Smooth muscle cell (in vitro differentiated cells): ENCODE results near the gene TM4SF5. TPM values are rescaled to one million over a fixed set of nuclear protein-coding genes. Genes with fewer than 3 reads are reported as not detected.

ENCODE experiments used
- DNase-seq: peaks from one replicate; lab custom pipeline; 2025; ENCODE audit not compliant: unreplicated experiment; lab: John Stamatoyannopoulos, UW
- H2AFZ ChIP-seq: fragments of 200-600 bp; sonication (generic); 2 replicates; pipeline ENCODE4 v1.6.0; 2016; ENCODE audit warnings: antibody characterized with exemption, low read depth, mild to moderate bottlenecking
- H3F3A ChIP-seq: fragments of 200-600 bp; sonication (generic); 2 replicates; pipeline ENCODE4 v1.6.0; 2017; ENCODE audit warnings: antibody characterized with exemption, low read depth
- H3K27ac ChIP-seq: fragments of 200-600 bp; sonication (generic); 2 replicates; pipeline ENCODE4 v1.5.1; 2016; ENCODE audit warnings: low read depth, mild to moderate bottlenecking
- H3K27me3 ChIP-seq: fragments of 200-600 bp; sonication (generic); 2 replicates; pipeline ENCODE4 v1.6.1; 2016; ENCODE audit warnings: low read depth, mild to moderate bottlenecking
- H3K36me3 ChIP-seq: fragments of 200-600 bp; sonication (generic); 2 replicates; pipeline ENCODE4 v1.5.1; 2016; ENCODE audit warnings: low read depth
- H3K4me1 ChIP-seq: fragments of 200-600 bp; sonication (generic); 2 replicates; pipeline ENCODE4 v1.5.1; 2016; ENCODE audit warnings: low read depth
- H3K4me2 ChIP-seq: fragments of 200-600 bp; sonication (generic); 2 replicates; pipeline ENCODE4 v1.6.0; 2016; ENCODE audit warnings: mild to moderate bottlenecking
- H3K4me3 ChIP-seq: fragments of 200-600 bp; sonication (generic); 2 replicates; pipeline ENCODE4 v1.5.1; 2016; ENCODE audit warnings: mild to moderate bottlenecking
- H3K79me2 ChIP-seq: fragments of 200-600 bp; sonication (generic); 2 replicates; pipeline ENCODE4 v1.6.0; 2016; ENCODE audit warnings: low read depth, mild to moderate bottlenecking
- H3K9ac ChIP-seq: fragments of 200-600 bp; sonication (generic); 2 replicates; pipeline ENCODE4 v1.6.0; 2016; ENCODE audit warnings: low read depth
- H3K9me3 ChIP-seq: fragments of 200-600 bp; sonication (generic); replicated peaks from 2 replicates; pipeline ENCODE4 v1.5.1; 2016; ENCODE audit warnings: low read depth
- H4K20me1 ChIP-seq: fragments of 200-600 bp; sonication (generic); 2 replicates; pipeline ENCODE4 v1.6.0; 2016; ENCODE audit warnings: low read depth
- WGBS: methylation state at CpG from one replicate; pipeline ENCODE4 v1.1.7; 2016; ENCODE audit warnings: low lambda C conversion rate; 5-methylcytosine and 5-hydroxymethylcytosine counted together
- polyA plus RNA-seq: library from polyadenylated mRNA; unstranded; fragments of >200 nt; fragmentation: Nextera tagmentation; extraction: Ambion mirVana; gene quantifications from 2 replicates; pipeline ENCODE4 v1.2.1, GENCODE V29; 2016
- total RNA-seq: library from RNA; depleted of rRNA; stranded (reverse); fragments of >200 nt; gene quantifications from 2 replicates; pipeline ENCODE4 v1.2.3, GENCODE V29; 2014
- TF ChIP-seq, protein P1 (sequence below): fragments of 200-600 bp; sonication (generic); IDR thresholded peaks from 2 replicates; pipeline ENCODE4 v1.5.1; 2017; ENCODE audit warnings: borderline replicate concordance, mild to moderate bottlenecking, antibody characterized with exemption; ENCODE audit not compliant: insufficient read depth, poor library complexity, severe bottlenecking

TM4SF5 gene
- total and polyA plus RNA-seq, 2 experiments from 2014 or later = not detected

DNA sequence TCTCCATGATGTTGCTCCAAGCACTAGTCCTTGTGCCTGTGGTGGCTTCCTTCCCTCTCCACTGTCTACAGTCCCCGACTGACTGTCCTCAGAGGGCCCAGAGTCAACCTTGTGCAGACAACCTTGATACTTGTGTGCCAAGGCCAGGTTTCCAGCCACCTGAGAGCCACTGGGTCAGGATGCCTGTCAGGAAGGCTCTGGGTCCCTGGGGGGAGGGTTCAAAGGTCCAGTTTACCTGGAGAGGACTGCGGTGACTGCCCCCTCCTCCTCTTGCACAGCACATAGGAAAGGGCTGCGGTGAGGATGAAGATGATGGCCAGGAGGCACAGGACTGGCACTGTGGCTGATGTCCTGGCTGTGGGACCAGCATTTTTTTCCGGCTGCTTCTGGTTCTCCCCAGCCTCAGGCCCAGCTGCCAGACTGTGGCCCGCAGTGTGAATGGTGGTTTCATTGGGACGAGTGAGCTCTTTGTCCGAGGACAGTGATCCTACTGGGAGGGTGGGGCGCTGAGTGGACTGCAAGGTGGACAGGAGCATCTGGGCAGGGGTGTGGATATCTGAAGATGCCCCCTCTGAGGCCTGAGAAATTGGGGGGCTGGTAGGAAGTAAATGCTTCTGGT lies 36.7 kb upstream of the TM4SF5 start:
- no peak overlapping the region for H3K4me2 ChIP-seq
- no peaks in the 10 kb centered on the region for H3K36me3 ChIP-seq
- no peak overlapping the region for H3K27ac ChIP-seq
- no peaks in the 10 kb centered on the region for H3F3A ChIP-seq
- peaks cover 4% of the 10 kb centered on the region for H4K20me1 ChIP-seq
- H3K4me1 ChIP-seq = peaks cover 11% of the 10 kb centered on the region
- H2AFZ ChIP-seq = no peak overlapping the region
- H3K9ac ChIP-seq = no peak overlapping the region
- TF ChIP-seq, protein P1, sequence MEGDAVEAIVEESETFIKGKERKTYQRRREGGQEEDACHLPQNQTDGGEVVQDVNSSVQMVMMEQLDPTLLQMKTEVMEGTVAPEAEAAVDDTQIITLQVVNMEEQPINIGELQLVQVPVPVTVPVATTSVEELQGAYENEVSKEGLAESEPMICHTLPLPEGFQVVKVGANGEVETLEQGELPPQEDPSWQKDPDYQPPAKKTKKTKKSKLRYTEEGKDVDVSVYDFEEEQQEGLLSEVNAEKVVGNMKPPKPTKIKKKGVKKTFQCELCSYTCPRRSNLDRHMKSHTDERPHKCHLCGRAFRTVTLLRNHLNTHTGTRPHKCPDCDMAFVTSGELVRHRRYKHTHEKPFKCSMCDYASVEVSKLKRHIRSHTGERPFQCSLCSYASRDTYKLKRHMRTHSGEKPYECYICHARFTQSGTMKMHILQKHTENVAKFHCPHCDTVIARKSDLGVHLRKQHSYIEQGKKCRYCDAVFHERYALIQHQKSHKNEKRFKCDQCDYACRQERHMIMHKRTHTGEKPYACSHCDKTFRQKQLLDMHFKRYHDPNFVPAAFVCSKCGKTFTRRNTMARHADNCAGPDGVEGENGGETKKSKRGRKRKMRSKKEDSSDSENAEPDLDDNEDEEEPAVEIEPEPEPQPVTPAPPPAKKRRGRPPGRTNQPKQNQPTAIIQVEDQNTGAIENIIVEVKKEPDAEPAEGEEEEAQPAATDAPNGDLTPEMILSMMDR = no peak
- no peaks in the 10 kb centered on the region for H3K79me2 ChIP-seq
- WGBS = 98% methylated on average over 8 of the region's 8 CpGs
- no peaks in the 10 kb centered on the region for H3K9me3 ChIP-seq
- H3K27me3 ChIP-seq = peaks cover 37% of the 10 kb centered on the region
- DNase-seq = no peak
- no peak overlapping the region for H3K4me3 ChIP-seq

DNA sequence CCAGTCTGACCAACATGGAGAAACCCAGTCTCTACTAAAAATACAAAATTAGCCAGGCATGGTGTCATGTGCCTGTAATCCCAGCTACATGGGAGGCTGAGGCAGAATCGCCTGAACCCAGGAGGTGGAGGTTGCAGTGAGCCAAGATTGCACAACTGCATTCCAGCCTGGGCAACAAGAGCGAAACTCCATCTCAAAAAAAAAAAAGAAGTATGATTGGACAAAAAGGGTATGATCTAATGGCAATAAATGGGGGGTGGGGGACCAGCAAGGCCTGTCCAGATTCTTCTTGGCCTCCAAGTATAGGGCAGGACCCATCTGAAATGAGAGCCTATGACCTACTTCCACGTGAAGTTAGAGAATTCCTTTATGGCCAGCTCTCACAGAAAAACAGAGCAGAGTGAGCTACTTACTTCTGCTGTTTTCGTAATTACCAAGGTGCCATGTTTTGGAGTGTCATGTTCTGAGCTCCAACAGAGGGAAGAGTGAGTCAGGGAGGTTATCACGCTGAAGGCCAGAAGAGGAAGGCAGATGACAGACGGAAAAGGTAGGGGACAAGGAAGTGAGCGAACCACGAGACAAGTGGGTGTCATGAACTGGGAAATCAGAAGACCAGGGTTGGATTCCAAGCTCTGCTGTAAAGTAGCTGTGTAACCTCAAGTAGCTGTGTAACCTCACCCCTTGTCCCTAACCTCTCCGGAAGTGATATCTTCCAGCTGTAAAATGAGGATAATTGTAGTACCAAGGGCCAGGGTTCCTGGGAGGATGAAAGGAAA lies 35.6 kb upstream of the TM4SF5 start:
- TF ChIP-seq, protein P1 = no peak
- peaks cover 47% of the 10 kb centered on the region for H3K27me3 ChIP-seq
- no peak for DNase-seq

DNA sequence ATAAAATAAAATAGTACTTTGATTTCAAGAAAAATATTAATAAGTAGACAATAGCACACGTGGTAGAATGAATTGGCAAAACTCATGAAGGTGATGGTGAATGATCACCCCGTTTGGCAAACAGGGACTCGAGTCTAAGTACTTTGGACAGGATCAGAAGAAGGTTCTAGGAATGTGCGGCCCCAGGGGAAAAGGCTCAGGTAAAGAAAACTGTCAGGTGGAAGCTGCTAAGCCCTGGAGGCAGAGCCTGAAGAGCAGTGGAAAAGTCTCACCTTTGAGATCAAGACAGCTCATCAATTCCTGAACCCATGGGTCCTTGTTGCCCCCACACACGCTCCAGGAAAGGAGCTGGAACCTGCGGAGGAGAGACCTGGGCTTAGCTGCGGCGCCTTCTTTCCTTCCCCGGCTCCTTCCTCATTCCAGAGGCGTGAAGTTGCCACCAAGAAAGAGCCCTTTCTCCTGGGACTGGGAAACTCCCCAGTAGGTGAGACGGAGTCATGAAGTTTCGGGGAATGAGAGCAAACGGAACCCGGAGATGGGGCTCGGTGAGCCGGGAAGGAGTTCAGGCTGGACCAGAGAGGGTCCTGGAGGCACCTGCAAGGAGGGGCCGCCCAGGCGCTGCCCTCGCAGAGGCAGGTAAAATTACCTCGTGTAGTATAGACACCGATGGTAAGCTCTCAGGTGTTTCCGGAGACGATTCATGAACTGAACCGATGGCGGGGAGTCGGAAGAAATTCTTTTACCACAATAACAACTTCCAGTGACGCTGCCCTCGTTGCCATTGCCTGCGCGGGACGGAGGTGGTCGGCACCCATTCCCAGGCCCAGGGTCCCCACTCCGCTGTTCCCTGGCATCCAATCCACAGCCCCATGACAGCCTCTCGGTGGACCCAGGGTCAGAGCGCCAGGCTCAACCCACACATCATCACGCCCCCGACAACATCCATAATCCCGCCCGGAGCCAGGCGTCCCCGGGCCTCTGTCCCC lies 33.3 kb upstream of the TM4SF5 start:
- H2AFZ ChIP-seq = peak overlapping the region; percentile 97
- DNase-seq = no peak
- peak overlapping the region; percentile 93 for H3K4me3 ChIP-seq
- H3K36me3 ChIP-seq = no peaks in the 10 kb centered on the region
- TF ChIP-seq, protein P1 = no peak
- H3K4me1 ChIP-seq = peaks cover 11% of the 10 kb centered on the region
- H4K20me1 ChIP-seq = no peaks in the 10 kb centered on the region
- H3K27me3 ChIP-seq = peaks cover 59% of the 10 kb centered on the region
- H3K9me3 ChIP-seq = no peaks in the 10 kb centered on the region
- no peaks in the 10 kb centered on the region for H3F3A ChIP-seq
- 14% methylated on average over 41 of the region's 41 CpGs for WGBS
- no peak overlapping the region for H3K27ac ChIP-seq
- H3K9ac ChIP-seq = peak overlapping the region; percentile 51
- no peaks in the 10 kb centered on the region for H3K79me2 ChIP-seq
- H3K4me2 ChIP-seq = peak overlapping the region; percentile 96

More for the DNA sequence above, 35.6 kb upstream of the TM4SF5 start:
- H3K27ac ChIP-seq = no peak overlapping the region
- no peaks in the 10 kb centered on the region for H3F3A ChIP-seq
- WGBS = 74% methylated on average over 9 of the region's 9 CpGs
- no peak overlapping the region for H3K9ac ChIP-seq
- H3K4me1 ChIP-seq = peaks cover 11% of the 10 kb centered on the region
- no peak overlapping the region for H3K4me3 ChIP-seq
- no peaks in the 10 kb centered on the region for H3K9me3 ChIP-seq
- H3K36me3 ChIP-seq = no peaks in the 10 kb centered on the region
- H4K20me1 ChIP-seq = peaks cover 4% of the 10 kb centered on the region
- H3K79me2 ChIP-seq = no peaks in the 10 kb centered on the region
- no peak overlapping the region for H2AFZ ChIP-seq
- H3K4me2 ChIP-seq = no peak overlapping the region
